ENCODE measurements around the gene DPYSL5.

Gene DPYSL5

DNA sequence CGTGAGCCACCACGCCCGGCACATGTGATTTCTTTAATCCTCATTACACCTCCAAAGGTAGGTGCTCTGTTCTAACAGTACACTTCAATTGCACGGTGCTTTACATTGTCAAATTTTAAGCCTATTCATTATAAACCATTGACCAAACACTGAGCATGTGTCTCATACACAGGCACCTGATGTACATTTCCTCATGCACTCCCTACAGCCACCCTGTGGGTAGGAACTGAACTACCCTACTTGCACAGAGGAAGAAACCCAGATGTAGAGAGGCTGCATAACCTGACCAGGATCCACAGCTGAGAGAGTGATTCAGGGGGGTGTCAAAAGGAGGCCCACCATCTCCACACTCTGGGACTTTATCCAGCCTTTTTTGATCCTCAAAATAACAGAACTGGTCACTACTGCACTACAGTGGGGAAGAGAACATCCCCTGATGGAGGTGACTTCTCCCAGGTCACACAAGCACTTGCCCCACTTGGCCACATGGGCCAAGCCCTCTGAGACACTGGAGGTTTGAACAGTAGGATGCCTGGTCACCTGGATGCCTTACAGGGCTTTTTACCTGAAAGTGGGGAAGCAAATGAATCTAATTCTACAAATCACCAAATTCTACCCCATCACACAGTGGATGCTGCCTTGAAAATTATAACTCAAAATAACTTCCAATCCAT lies 6.9 kb upstream of the DPYSL5 start:
- no peak for DNase-seq
- intact Hi-C loops (cut with DNase I), result loop anchor here (10.0 kb wide), 1 partner anchor 174 kb away; no protein-coding TSS in a partner anchor

DNA sequence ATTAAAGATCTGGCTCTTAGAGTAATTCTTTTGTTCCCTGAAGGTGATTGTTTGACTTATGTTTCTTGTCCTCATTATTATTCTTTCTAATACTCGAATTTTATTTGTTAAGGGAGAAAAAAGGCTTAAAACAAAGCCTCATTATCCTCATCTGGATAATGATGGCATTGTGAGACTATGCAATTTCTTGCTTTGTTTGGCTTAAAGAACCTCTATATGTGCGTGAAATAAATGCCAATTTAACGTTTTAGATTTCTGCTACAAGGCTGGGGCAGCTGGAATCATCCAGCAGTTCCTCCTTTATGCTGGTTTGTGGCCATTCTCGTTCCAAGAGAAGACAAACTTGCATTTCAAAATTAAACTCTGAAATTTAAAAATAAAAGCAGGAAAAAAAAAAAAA lies 4.9 kb upstream of the DPYSL5 start:
- DNase-seq, result no peak
- intact Hi-C loops (cut with DNase I), result loop anchor here (10.0 kb wide), 1 partner anchor 172 kb away; no protein-coding TSS in a partner anchor

DNA sequence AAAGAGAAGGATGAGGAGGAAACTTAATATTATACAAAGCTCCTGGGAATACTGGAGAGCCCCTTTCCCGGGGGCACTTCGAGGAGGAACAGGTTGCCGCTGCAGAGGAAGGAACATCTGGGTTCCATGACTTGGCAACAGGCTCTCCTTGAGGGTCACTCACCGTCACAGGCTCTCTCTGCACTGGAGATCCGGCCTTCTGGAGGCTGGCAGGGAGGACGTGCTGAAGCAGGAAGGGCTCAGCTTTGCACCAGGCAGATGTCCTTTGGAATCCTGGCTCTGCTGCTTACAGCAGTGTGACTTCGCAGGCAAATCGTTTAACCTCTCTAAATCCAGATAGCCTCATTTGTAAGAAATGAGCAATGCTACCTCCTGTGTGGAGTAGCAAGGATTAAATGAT lies 2.9 kb upstream of the DPYSL5 start:
- DNase-seq, result no peak
- intact Hi-C loops (cut with DNase I), result loop anchor here (10.0 kb wide), 1 partner anchor 170 kb away; no protein-coding TSS in a partner anchor

DNA sequence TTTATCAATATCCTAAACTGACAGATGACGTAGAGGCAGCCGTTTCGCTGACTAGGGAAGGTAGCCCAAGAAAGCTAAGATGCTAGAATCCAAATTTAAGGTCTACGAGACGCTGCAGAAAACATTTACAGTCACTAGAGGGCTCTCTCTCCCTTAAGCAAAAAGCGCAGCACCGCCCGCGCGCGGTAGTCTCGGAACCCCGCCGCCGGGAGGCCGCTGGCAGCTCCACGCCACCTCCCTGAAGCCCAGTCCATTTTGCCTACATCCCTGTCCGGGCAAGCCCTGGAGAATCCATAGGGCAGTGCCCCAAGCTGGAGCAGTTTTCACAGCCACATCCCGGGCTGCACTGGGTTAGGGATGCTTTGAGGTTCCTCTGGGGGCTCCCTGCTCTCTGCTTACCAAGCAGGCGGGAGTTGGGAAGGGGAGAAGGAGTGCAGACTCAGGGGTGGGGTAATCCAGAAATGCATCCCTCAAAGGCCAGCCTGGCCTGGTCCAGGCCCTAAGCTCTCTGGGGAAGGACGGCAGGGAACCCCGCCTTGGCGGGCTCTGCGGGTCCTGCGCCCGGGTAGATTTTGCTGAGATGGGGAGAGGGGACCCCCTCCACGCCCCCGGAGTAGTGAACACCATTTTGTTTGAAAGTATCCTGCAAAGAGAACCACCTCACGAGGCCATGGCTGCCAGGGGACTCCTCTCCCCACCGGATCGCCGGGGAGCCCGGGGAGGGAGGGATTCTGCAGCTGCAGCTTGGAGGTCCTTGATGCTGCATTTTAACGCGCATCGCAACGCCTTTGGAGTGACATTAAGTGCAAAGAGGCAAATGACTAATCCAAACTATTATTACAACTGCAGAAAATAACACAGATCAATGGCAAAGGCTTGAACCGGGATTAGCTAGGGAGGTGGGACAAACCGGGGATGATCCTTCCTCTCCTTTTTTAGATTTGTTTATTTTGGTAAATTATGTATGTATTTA lies 1.3 kb upstream of the DPYSL5 start:
- intact Hi-C loops (cut with DNase I), result loop anchor here (1.0 to 10.0 kb wide), 2 partner anchors 96 to 168 kb away; no protein-coding TSS in a partner anchor

DNA sequence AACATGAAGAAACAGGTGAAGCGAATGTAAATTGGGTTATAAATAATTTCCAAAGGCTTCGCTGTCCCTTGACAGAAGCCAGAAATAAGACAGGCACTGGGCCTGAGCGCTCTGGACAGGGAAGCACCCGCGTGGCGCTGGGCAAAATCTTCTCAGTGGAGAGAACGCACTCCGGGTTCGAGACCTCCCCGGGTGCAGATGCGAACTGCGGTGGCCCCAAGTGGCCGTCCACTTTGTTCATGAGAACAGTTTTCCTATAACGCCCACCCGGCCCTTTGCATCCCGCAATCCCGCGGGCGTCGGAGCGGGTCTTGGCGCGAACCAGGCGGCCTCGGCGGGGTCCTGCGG lies 651 bp upstream of the DPYSL5 start:
- DNase-seq, result peak in 7 of 10 donors; percentile 14 to 87 (median 36)
- intact Hi-C loops (cut with DNase I), result loop anchor here (10.0 kb wide), 1 partner anchor 168 kb away; no protein-coding TSS in a partner anchor

More for the DNA sequence above, 1.3 kb upstream of the DPYSL5 start:
- peak; percentile 71 to 97 (median 80) for DNase-seq

DNA sequence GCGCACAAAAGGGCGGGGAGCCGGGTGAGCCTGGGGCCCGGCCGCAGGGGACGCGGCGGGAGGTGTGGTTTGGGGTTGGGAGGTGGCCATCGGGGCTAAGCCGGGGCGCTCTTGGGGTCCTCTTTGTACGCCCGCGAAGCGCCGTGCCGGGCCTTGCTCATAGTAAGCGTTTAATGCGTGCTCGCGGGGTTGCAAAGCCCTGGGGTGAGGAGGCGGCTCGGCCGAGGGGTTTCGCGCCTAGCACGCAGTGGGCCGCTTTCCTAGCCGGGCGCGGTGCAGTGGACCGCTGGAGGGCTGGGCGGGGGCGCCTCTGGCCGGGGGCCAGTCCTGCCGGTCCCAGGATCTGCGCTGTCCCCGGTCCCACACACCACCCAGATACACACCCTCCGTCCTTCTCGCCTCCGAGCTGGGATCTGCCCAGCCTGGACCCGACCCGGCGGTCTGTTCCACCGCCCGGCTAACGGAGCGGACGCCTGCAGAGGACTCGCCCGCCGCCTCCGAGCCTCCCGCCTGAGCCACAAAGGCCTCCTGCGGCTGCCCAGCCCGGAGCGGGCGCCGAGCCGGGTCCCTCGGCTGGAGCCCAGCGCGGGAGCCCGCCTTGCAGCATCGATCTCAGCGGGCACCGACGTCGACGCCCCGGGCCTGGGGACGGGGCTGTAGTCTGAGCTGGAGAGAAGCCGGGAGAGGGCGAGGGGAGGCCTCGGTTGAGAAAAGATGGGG lies 564 bp downstream of the DPYSL5 start:
- peak in 9 of 10 donors; percentile 13 to 90 (median 38) for DNase-seq
- intact Hi-C loops (cut with DNase I), result loop anchor here (2.0 to 10.0 kb wide), 2 partner anchors 74 to 166 kb away; no protein-coding TSS in a partner anchor

DNA sequence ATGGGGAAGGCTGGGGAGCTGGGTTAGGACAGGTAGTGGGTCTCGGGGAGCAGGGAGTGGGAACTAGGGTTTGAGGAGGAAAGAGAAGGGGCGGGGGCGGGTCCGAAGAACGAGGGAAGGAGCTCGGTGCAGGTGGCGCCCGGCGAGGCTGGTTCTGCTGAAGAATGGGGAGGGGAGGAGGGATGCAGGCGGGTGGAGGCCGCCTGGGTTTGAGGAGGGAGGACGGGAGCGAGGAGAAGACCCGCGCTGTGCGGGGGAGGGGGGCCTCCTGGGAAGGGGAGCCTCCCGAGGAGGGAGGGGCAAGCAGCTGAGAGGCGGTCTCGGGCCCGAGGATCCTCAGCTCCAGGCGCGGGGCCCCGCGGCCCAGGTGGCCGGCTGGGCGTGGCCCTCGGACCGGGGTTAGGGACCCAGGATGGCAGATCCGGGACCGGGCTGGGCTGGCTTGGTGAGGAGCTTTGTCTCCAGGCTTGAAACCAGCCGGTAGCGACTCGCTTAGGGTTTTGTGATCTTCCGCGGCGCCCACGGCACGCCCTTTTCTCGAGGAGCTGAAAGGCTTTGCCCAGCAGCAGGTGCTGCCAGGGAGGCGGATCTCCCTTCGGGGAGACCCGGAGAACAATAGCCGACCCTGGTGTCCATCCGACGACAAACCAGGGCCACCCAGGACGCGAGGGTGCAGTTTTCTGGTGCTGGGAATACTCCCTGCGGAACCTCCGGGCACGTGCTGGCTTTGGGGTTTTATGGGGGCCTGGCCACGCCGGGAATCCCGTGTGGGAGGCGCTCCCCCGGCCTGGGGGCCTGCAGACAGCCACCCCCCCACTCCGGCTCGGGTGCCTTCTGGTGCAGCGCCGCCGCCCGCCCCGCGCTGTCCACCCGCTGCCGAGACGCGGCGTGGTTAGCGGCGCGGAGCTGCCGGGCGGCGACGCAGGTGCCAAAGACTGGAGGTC lies 1.4 kb downstream of the DPYSL5 start:
- peak in 7 of 10 donors; percentile 19 to 86 (median 49) for DNase-seq
- intact Hi-C loops (cut with DNase I), result loop anchor here (2.0 to 10.0 kb wide), 2 partner anchors 73 to 165 kb away; no protein-coding TSS in a partner anchor

DNA sequence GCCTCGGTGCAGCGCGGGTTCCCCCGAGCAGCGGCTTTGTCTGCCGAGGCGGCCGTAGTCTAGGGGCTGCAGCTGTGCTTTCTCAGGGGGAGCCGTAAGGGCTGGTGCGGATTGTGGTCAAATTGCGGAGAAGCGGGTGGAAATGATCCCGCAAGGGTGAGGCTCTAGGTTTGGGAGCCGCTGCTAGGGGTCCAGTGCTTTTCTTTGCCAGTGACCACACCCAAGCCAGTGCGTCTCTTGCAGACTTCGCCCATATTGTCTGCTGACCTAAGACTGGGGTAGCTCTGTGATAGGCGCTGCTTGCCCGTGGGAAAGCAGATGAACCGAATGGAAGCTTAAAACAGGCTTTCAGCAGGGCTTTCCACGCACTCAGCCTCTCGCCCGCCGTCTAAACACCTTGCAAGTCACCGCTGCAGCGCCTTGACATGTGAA lies 2.1 kb downstream of the DPYSL5 start:
- intact Hi-C loops (cut with DNase I), result loop anchor here (2.0 to 10.0 kb wide), 2 partner anchors 73 to 165 kb away; no protein-coding TSS in a partner anchor
- peak in 3 of 10 donors; percentile 29 to 86 (median 71) for DNase-seq

DNA sequence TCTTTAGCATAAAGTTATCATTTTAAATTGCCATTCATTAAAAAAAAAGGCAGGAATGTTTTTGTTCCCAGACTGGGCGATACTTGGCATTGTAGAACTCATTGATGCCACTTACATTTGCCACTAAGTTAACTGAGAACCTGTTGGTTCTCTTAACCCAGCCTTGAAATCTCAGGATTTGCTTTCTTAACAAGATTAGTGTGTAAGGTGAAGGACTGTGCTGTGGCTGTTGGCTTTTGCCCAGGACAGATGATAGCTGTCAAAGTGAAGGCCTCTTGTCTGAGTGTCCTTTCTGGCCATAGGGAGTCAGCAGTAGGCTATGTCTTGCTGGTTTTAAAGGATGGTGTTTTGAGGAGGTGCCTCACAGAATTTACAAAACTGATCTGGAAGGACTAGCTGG lies 2.6 kb downstream of the DPYSL5 start:
- no peak for DNase-seq
- intact Hi-C loops (cut with DNase I), result no loop called here

DNA sequence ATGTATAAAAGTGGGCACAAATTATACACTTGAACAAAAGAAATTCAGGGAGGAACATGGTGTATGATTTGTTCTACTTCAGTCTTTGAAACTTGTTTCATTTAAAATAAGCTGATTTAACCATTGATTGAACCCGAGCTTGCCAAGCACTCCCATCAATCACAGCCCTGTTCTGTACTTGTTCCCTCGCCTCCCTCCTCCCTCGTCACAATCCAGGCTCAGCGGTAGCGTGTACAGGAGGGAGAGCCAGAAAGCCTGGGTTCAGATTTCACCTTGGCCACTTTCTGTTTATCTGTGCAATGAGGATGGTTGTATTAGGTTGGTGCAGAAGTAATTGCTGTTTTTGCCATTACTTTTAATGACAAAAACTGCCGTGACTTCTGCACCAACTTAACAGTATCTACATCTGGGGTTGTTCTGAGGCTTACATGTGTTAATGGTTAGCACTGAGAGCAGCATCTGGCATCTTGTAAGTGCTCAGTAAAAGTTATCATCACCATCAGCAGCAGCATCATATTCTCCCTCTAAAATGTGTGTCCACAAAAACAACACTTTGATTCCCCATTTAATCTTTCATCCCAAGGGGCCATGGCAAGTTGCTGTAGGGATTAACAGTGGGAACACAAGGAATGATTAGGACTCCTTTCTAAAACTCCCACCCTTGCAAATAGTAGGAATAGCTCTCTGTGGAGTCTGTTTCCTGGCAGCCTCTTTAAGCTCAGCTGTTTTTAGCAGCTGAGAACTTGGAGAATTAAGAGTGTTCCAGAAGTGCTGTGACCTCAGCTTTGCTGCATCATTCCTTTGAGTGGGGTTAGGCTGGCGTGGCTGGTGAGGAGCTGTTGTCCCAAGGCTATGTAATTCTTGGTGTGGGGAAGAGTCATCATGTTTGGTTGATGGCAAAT lies 4.7 kb downstream of the DPYSL5 start:
- intact Hi-C loops (cut with DNase I), result no loop called here
- DNase-seq, result peak in 2 of 10 donors; percentile 35 to 53

DNA sequence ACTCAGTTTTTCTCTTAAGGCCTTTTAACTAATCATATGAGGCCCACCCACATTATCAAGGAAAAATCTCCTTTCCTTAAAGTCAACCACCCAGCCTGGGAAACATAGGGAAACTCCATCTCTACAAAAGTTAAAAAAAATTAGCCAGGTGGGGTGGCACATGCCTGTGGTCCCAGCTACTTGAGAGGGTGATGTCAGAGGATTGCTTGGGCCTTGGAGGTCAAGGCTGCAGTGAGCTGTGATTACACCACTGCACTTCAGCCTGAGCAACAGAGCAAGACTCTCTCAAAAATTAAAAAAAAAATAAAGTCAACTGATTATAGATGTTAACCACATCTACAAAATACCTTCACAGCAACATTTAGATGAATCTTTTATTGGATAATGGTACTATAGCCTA lies 5.8 kb downstream of the DPYSL5 start:
- DNase-seq, result no peak
- intact Hi-C loops (cut with DNase I), result no loop called here

DNA sequence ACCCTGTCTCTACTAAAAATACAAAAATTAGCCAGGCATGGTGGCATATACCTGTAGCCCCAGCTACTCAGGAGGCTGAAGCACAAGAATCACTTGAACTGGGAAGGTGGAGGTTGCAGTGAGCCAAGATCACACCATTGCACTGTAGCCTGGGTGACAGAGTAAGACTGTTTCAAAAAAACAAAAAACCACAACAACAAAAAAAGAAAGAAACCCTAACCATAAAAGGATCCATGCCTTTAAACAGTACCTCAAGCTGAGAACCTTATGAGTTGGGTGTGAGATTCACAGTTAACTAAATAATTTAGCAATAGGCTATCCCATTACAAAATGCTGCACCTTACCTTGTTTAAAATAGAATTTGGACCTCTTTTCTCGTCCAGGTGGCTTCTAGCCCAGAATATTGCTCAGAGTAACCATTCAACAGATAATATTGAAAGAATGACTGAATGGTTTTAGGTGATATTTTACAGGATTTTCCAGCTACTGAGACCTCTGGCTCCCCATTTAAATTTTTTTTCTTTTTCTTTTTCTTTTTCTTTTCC lies 6.4 kb downstream of the DPYSL5 start:
- no peak for DNase-seq
- intact Hi-C loops (cut with DNase I), result no loop called here

DNA sequence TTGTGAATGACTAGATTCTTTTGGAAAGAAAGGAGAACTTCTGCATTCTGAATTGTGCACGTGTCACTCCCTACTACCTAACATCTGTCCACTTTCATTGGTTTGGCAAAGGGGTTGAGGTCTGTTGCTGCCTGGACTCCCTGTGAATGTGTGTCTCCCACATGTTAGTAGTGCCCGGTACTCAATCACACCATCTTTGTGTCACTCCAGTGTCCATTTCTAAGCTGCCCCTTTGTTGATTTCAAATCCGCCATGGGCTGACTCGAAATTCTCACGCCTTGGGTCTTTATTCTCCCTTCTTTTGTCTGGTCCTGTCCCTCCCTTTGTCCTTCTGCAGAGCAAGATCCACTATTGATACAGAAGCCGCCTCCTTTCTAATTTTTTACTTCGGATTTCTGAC lies 7.5 kb downstream of the DPYSL5 start:
- intact Hi-C loops (cut with DNase I), result no loop called here
- DNase-seq, result no peak

DNA sequence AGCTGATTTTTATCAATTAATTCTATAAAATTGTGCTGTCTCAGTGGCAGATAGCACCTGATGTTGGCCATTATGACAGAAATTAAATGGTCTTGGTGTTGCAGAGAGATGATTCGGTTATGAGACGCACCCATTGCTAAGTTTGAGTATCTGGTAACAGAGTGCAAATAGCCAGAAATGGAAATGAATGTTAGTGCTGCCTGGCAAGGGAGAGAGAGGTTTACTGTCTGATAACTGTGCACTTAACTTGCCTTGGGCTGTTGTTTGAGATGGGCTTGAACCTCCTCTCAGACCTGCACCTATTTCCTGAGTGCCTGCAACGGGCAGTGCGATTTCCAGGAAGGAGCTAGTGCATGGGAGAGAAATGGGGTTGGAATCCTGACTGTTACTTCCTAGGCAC lies 11.7 kb downstream of the DPYSL5 start:
- intact Hi-C loops (cut with DNase I), result no loop called here
- no peak for DNase-seq

DNA sequence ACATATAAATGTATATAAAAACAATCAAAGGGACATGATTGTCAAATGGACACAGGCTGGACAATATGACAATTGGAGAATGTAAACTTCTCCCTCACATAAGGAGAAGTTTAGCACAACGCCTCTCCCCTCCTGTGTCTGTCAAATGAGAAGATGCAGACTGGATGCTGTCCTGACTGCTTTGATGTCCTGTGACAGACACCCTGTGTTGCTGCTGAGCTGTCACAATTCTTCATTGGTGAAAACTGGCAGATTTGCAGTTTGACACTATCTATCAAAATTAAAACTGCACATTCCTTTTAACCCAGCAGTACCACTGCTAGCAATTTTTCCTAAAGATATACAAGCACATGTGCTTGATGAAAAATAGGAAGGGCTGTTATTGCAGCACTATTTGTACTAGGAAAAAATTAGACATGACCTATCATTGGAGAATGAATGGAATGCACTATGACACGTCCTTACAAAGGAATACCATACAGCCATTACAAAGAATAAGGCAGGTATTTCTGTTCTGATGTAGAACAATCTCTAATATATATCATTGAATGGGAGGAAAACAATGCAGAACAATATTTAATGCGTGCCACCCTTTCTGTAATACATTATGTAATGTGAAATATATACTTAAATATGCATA lies 12.4 kb downstream of the DPYSL5 start:
- no peak for DNase-seq
- intact Hi-C loops (cut with DNase I), result no loop called here

DNA sequence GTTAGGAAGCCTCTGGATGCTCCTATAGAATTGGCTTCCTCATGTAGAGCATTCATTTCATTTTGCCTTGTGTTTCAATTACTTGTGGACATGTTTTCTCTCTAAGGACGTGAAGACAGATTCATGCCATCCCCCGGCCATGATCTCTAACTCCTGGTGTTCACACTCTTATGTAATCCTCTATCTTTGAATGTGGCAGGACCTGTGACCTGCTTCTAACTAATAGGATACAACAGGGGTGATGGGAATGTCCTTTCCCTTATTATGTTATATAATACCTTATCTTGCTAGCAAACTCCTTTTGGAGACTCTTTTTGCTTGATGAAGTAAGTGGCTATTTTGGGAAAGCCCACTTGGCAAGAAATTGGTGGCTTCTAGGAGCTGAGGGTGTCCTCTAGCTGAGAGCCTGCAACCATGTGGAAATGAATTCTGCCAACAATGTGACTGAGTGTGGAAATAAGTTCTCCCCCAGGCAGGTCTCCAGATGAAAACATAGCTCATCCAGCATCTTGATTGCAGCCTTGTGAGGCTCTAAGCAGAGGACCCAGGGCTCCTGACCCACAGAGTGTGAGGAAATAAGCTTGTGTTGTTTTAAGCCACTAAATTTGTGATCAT lies 13.8 kb downstream of the DPYSL5 start:
- DNase-seq, result no peak
- intact Hi-C loops (cut with DNase I), result no loop called here

DNA sequence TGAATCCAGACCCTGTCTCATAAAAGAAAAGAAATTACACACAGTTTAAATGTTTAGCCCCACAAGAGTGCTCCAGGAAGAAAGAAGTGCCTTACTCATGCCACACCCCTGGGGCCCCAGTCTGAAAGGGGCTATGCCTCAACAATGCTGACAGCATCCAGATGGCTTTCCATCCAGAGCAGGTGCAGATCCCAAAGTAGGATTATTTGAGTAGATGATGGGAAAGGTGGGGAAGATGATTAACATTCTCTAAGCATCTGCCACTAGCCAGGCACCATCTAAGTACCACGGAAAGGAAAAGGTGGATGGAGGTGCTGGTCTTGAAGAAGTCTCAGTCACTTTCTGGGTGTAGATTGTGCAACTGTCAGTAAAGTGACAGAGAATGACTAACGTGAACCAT lies 16.3 kb downstream of the DPYSL5 start:
- DNase-seq, result no peak
- intact Hi-C loops (cut with DNase I), result no loop called here
